ENCODE data around the gene LGR4.

LGR4 gene

DNA sequence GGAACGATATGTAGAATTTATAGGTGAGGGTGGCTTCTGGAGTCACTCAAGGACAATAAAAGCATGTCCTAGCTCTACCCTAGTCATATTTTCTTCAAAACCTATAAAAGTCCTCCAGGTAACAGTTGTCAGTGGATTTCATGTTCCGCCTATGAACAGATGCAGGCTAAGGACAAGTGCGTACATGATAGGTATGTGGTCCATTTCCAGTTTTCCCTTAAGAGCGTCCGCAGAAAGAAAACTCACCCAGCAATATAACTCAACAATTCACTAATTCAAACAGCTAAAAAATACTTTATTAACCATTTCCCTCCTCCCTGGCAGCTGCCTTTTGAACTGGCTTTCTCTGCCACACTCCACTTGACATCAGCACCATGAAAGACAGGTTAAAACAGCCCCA, 59.4 kb downstream of the LGR4 start:
- TF ChIP-seq, protein P1, sequence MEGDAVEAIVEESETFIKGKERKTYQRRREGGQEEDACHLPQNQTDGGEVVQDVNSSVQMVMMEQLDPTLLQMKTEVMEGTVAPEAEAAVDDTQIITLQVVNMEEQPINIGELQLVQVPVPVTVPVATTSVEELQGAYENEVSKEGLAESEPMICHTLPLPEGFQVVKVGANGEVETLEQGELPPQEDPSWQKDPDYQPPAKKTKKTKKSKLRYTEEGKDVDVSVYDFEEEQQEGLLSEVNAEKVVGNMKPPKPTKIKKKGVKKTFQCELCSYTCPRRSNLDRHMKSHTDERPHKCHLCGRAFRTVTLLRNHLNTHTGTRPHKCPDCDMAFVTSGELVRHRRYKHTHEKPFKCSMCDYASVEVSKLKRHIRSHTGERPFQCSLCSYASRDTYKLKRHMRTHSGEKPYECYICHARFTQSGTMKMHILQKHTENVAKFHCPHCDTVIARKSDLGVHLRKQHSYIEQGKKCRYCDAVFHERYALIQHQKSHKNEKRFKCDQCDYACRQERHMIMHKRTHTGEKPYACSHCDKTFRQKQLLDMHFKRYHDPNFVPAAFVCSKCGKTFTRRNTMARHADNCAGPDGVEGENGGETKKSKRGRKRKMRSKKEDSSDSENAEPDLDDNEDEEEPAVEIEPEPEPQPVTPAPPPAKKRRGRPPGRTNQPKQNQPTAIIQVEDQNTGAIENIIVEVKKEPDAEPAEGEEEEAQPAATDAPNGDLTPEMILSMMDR (IDR thresholded peaks at IDR 0.05; ENCODE audit: low read depth, low read length), result no peak
- DNase-seq (ENCODE audit: extremely low read depth, low read depth), result no peak

DNA sequence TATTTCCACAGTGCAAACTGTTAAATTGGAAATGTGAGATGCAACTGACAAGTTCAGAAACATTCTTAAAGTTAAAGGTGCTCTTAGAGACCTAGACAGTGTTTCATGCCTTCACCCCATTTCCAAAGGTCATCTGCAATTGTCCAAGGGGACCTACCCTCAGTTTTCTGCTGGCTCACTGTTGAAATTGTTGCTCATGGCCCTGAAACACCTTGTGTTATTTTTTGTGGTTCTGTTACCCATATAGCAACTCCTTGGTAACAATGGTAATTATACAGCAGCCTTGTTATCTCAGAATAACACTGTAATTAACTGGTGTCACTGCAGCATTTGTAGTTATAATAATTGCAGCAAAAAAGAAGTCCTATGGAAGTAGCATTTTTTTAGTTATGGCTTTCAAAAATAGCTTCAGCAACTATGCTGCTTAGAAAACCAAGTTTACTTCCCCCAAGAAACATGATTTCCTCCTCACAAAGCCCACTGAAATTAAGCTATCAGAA, 60.3 kb downstream of the LGR4 start:
- DNase-seq (ENCODE audit: extremely low read depth, low read depth), result no peak
- TF ChIP-seq, protein P1 (IDR thresholded peaks at IDR 0.05; ENCODE audit: low read depth, low read length), result no peak

DNA sequence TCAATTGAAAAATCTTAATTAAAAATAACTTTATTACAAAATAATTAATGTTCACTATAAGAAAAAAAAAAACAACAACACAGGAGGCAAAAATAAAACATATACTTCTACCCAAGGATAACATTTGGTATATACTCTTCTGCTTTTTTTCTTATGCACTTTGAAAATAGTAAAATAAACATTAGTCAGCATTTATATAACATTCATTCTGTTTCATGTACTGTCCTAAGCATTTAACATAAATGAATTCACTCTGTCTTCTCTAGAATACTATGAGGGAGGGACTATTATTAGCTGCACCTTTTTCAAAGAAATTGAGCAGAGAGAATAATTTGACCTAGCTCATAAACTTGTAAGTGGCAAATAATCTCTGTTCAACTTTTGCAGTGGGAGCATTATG, 61.3 kb downstream of the LGR4 start:
- TF ChIP-seq, protein P1 (IDR thresholded peaks at IDR 0.05; ENCODE audit: low read depth, low read length), result no peak
- no peak for DNase-seq (ENCODE audit: extremely low read depth, low read depth)

DNA sequence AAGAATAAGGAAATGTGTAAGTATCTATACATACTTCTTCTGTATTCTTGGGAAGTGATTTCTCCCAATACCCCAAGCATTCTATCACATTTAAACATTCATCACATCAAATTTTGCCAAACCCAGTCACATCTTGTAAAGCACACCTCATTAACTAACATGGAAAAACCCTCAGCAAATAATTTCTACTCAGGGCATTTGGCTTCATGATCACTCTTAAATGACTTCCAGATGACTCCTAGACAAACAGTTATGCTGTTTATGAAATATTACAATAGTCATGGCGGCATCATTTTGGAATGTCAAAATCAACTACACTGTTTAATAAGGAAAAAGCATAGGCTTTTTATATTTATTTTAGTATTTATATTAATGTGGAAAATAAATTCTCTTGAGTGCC, 62.3 kb downstream of the LGR4 start:
- no peak for DNase-seq (ENCODE audit: extremely low read depth, low read depth)

DNA sequence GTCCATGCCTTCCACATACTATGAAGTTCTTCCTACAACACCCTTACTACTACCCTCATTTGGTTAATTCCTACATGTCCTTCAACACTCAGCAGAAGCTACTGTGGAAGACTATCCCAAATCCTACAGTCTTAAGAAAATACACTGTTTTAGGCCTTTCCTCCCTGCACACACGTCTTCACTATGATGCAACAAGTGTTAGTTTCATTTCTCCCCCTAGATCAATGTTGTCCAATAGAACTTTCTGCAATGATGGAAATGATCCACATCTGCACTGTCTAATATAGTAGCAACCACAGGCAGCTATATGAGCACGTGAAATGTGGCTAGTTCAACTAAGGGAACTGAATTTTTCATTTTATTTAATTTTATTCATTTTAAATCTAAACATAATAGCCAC, 62.8 kb downstream of the LGR4 start:
- TF ChIP-seq, protein P1 (IDR thresholded peaks at IDR 0.05; ENCODE audit: low read depth, low read length), result no peak

More for the DNA sequence above, 62.3 kb downstream of the LGR4 start:
- TF ChIP-seq, protein P1 (IDR thresholded peaks at IDR 0.05; ENCODE audit: low read depth, low read length), result no peak

DNA sequence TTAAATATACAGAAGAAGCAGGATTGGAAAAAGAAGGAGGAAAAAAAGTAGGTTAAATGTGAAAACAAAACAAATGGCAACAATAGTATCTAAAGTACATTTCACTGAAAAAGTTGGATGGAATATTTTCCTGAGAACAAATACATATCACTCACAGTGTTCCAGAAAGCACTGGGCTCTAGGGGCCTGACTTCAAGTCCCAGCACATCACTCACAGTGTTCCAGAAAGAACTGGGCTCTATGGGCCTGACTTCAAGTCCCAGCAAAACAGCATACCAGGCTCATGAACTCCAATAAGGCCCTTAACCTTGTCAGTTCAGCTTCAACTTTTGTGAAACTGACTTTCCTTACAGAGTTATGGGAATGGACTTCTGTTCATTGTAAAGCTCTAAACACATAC, 63.5 kb downstream of the LGR4 start:
- no peak for DNase-seq (ENCODE audit: extremely low read depth, low read depth)
- TF ChIP-seq, protein P1 (IDR thresholded peaks at IDR 0.05; ENCODE audit: low read depth, low read length), result no peak

More for the DNA sequence above, 62.8 kb downstream of the LGR4 start:
- no peak for DNase-seq (ENCODE audit: extremely low read depth, low read depth)

DNA sequence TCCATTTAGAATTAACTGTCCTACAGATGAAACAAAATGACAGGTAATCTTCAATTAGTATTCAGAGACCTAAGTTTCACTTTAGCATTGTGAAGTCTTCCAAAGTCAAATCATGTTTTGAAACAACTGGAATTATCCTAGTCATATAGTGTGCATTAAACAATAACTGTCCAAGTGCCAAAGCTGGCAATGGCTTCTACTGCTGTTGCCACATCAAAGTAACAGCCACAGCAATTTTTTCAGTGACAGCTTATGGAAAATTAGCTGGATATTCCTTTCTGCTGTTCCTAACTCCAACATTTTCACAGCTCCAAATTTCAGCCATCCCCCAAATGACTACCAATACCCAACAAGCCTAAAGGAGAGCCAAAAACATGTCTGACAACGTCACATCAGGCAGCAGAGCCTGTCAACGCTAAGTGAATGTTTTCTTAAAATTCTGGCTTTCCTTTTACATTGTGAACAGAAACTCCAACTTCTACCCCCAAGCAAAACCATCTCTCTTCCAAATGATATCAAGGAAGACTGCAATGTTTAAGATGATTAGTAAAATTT, 64.3 kb downstream of the LGR4 start:
- TF ChIP-seq, protein P1 (IDR thresholded peaks at IDR 0.05; ENCODE audit: low read depth, low read length), result no peak
- DNase-seq (ENCODE audit: extremely low read depth, low read depth), result no peak
